ENCODE measurements around the gene CNTN4. TPM values are rescaled to one million over a fixed set of nuclear protein-coding genes. Genes with fewer than 3 reads are reported as not detected.

CNTN4 gene
- total and polyA plus RNA-seq, 3 experiments from 2014 or later = not detected

DNA sequence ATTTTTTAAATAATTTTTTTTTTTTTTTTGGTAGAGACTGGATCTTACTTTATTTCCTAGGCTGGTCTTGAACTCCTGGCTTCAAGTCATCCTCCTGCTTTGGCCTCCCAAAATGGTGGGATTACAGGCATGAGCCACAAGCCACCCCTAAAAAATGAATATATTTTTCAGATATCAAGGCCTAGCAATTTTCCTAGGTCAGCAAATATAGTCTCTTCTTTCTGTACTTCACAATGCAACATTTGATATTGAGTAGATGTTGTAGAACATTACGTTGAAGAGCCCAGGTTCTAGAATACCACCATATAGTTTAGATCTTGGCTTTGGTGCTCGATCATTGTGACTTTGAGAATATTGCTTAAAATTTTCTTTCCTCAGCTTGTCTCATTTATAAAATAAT lies 437.9 kb downstream of the CNTN4 start:
- H3K36me3 ChIP-seq (ENCODE audit: insufficient read depth, low read length) = no peaks in the 10 kb centered on the region
- no peaks in the 10 kb centered on the region for H3K27me3 Mint-ChIP-seq
- no peaks in the 10 kb centered on the region for H3K27me3 ChIP-seq (ENCODE audit: insufficient read depth, low read length, poor library complexity, severe bottlenecking)
- no peak overlapping the region for H3K4me3 Mint-ChIP-seq
- POLR2A ChIA-PET = no interaction called here
- H3K27ac Mint-ChIP-seq = no peak overlapping the region
- peaks cover 0 to 8% (median 3%) of the 10 kb centered on the region in 5 donors for H3K9me3 Mint-ChIP-seq
- no peak overlapping the region for H3K27ac ChIP-seq (ENCODE audit: low read depth, low read length)
- no peaks in the 10 kb centered on the region for H3K4me1 Mint-ChIP-seq
- no peaks in the 10 kb centered on the region for H3K36me3 Mint-ChIP-seq
- no peak for DNase-seq
- no peak overlapping the region for H3K4me3 ChIP-seq (ENCODE audit: low read length)
- CTCF ChIA-PET = no interaction called here
- H3K4me1 ChIP-seq (ENCODE audit: insufficient read depth, low read length) = no peaks in the 10 kb centered on the region
- H3K9me3 ChIP-seq (ENCODE audit: low read length) = no peaks in the 10 kb centered on the region

DNA sequence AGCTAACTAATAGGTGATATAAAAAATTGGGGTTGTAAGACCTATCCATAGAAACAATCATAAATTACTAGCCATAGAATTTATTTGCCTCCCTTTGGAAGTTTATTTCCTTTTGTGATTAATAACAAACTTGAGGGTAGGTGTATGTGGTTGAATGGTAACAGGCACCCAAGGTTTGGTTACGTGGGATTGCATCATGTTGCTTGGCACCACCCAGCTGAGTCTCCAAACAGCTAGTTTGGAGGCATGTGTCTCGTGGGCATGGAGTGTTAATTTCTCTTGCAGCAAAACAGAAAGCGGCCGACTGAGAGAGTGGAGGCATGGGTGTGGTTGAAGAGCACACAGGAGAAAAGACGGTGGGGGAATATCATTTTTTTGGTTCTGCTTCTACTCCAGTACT lies 441.4 kb downstream of the CNTN4 start:
- Mint-ChIP-seq H3K27me3 (no peaks in the 10 kb centered on the region), H3K4me1 (no peaks in the 10 kb centered on the region), H3K9me3 (peaks cover 0 to 10% (median 2%) of the 10 kb centered on the region in 5 donors), H3K36me3 (no peaks in the 10 kb centered on the region), H3K27ac (no peak overlapping the region), H3K4me3 (no peak overlapping the region)
- Histone ChIP-seq H3K27ac (ENCODE audit: low read depth, low read length) (no peak overlapping the region), H3K36me3 (ENCODE audit: insufficient read depth, low read length) (no peaks in the 10 kb centered on the region), H3K4me1 (ENCODE audit: insufficient read depth, low read length) (no peaks in the 10 kb centered on the region), H3K27me3 (ENCODE audit: insufficient read depth, low read length, poor library complexity, severe bottlenecking) (no peaks in the 10 kb centered on the region), H3K4me3 (ENCODE audit: low read length) (no peak overlapping the region), H3K9me3 (ENCODE audit: low read length) (no peaks in the 10 kb centered on the region)
- ChIA-PET CTCF (no interaction called here), POLR2A (no interaction called here)
- DNase-seq = no peak

DNA sequence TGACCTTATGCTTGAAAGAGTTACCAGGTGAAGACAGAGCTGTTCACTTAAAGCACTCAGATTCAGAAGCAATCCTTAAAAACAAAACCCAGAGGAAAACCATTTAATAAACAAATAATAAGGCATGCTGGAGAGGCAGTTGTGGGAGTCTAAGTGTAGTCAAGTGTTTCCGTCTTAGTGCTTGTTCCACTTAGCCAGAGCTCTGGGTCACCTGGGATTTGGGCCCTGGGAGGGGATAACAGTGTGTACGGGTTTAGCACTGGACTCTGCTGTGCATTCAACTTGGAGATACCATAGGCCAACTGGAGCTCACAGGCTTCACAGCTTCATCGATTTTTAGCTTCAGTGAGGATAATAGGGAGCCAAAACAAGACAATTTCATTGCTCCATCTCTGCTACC lies 444.6 kb downstream of the CNTN4 start:
- H3K36me3 ChIP-seq (ENCODE audit: insufficient read depth, low read length) = no peaks in the 10 kb centered on the region
- no peaks in the 10 kb centered on the region for H3K9me3 ChIP-seq (ENCODE audit: low read length)
- H3K4me3 Mint-ChIP-seq = no peak overlapping the region
- no peaks in the 10 kb centered on the region for H3K27me3 Mint-ChIP-seq
- ChIA-PET POLR2A (no interaction called here), CTCF (no interaction called here)
- no peaks in the 10 kb centered on the region for H3K4me1 ChIP-seq (ENCODE audit: insufficient read depth, low read length)
- DNase-seq = no peak
- no peak overlapping the region for H3K4me3 ChIP-seq (ENCODE audit: low read length)
- H3K4me1 Mint-ChIP-seq = no peaks in the 10 kb centered on the region
- H3K27me3 ChIP-seq (ENCODE audit: insufficient read depth, low read length, poor library complexity, severe bottlenecking) = no peaks in the 10 kb centered on the region
- H3K27ac ChIP-seq (ENCODE audit: low read depth, low read length) = no peak overlapping the region
- no peaks in the 10 kb centered on the region for H3K36me3 Mint-ChIP-seq
- no peak overlapping the region for H3K27ac Mint-ChIP-seq
- peaks cover 0 to 22% (median 5%) of the 10 kb centered on the region in 5 donors for H3K9me3 Mint-ChIP-seq

DNA sequence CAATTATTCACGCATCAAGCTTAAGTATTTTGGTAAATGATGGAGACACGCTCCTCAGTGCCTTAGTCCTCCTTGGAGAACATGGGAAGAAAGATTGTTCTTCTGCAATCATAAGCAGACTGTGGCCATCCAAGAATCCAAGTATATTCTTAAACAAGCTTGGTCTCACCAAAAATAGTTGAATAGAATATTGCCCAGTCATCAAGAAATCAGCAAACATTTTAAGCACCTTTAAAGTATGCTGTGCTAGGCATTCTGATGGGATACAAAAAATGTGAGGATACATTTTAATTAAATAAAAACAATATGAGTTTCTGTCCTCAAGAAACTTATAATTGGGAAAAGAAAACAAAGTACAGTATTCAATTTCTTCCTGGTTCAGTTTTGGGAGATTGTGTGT lies 445.5 kb downstream of the CNTN4 start:
- Histone ChIP-seq H3K9me3 (ENCODE audit: low read length) (no peaks in the 10 kb centered on the region), H3K27ac (ENCODE audit: low read depth, low read length) (no peak overlapping the region), H3K4me3 (ENCODE audit: low read length) (no peak overlapping the region), H3K27me3 (ENCODE audit: insufficient read depth, low read length, poor library complexity, severe bottlenecking) (no peaks in the 10 kb centered on the region), H3K4me1 (ENCODE audit: insufficient read depth, low read length) (no peaks in the 10 kb centered on the region), H3K36me3 (ENCODE audit: insufficient read depth, low read length) (no peaks in the 10 kb centered on the region)
- Mint-ChIP-seq H3K4me1 (no peaks in the 10 kb centered on the region), H3K4me3 (no peak overlapping the region), H3K27ac (no peak overlapping the region), H3K27me3 (no peaks in the 10 kb centered on the region), H3K9me3 (peaks cover 0 to 25% (median 5%) of the 10 kb centered on the region in 5 donors), H3K36me3 (no peaks in the 10 kb centered on the region)
- no peak for DNase-seq
- ChIA-PET CTCF (no interaction called here), POLR2A (no interaction called here)

DNA sequence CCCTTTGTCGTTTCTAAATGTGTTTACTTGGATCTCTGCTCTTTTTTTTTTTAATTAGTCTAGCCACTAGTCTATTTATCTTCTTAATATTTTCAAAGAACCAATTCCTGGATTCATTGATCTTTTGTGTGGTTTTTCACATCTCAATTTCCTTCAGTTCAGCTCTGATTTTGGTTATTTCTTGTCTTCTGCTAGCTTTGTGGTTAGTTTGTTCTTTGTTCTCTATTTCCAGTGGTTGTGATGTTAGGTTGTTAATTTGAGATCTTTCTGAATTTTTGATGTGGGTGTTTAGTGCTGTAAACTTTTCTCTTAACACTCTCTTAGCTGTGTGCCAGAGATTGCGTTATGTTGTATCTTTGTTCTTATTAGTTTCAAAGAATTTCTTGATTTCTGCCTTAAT lies 446.1 kb downstream of the CNTN4 start:
- H3K9me3 Mint-ChIP-seq = peaks cover 0 to 25% (median 5%) of the 10 kb centered on the region in 5 donors
- DNase-seq = no peak
- H3K36me3 Mint-ChIP-seq = no peaks in the 10 kb centered on the region
- Histone ChIP-seq H3K4me1 (ENCODE audit: insufficient read depth, low read length) (no peaks in the 10 kb centered on the region), H3K4me3 (ENCODE audit: low read length) (no peak overlapping the region), H3K9me3 (ENCODE audit: low read length) (no peaks in the 10 kb centered on the region), H3K27me3 (ENCODE audit: insufficient read depth, low read length, poor library complexity, severe bottlenecking) (no peaks in the 10 kb centered on the region), H3K36me3 (ENCODE audit: insufficient read depth, low read length) (no peaks in the 10 kb centered on the region), H3K27ac (ENCODE audit: low read depth, low read length) (no peak overlapping the region)
- no peak overlapping the region for H3K4me3 Mint-ChIP-seq
- no peaks in the 10 kb centered on the region for H3K27me3 Mint-ChIP-seq
- no peak overlapping the region for H3K27ac Mint-ChIP-seq
- no peaks in the 10 kb centered on the region for H3K4me1 Mint-ChIP-seq
- ChIA-PET POLR2A (no interaction called here), CTCF (no interaction called here)

DNA sequence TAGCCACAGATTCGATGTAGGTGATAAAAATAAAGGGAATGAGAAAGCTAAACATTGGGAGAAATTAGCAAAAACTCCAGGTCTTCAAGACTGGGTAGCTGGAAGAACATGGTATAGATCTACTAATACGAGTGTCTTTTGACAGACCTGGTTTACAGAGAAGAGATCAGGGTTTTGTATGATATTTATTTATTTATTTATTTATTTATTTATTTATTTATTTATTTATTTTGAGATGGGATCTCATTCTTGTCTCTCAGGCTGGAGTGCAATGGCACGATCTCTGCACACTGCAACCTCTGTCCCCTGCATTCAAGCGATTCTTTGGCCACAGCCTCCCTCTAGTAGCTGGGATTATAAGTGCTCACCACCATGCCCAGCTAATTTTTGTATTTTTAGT lies 448.4 kb downstream of the CNTN4 start:
- Mint-ChIP-seq H3K4me3 (no peak overlapping the region), H3K36me3 (no peaks in the 10 kb centered on the region), H3K27ac (no peak overlapping the region), H3K4me1 (no peaks in the 10 kb centered on the region), H3K27me3 (no peaks in the 10 kb centered on the region), H3K9me3 (peaks cover 0 to 29% (median 5%) of the 10 kb centered on the region in 5 donors)
- DNase-seq = no peak
- ChIA-PET CTCF (no interaction called here), POLR2A (no interaction called here)
- Histone ChIP-seq H3K27ac (ENCODE audit: low read depth, low read length) (no peak overlapping the region), H3K4me3 (ENCODE audit: low read length) (no peak overlapping the region), H3K27me3 (ENCODE audit: insufficient read depth, low read length, poor library complexity, severe bottlenecking) (no peaks in the 10 kb centered on the region), H3K9me3 (ENCODE audit: low read length) (no peaks in the 10 kb centered on the region), H3K4me1 (ENCODE audit: insufficient read depth, low read length) (no peaks in the 10 kb centered on the region), H3K36me3 (ENCODE audit: insufficient read depth, low read length) (no peaks in the 10 kb centered on the region)

DNA sequence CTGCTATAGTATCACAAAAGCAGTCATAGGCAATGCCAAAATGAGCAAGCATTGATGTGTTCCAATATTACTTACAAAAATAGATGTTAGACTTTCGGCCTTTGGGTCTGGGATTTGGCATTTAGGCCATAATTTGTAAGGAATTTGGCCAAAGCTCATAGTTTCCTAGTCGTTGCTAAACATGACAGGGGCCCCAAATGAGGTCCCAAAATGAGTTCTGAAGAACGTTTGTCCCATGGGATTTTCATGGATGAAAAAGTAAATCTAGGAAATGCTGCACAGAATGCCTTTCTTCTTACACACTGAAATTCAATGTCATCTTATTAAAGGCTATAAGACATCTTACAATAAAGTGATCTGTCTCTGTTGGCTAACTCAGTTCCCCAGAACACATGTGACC lies 456.0 kb downstream of the CNTN4 start:
- H3K4me3 Mint-ChIP-seq = no peak overlapping the region
- H3K27ac Mint-ChIP-seq = no peak overlapping the region
- Histone ChIP-seq H3K4me1 (ENCODE audit: insufficient read depth, low read length) (no peaks in the 10 kb centered on the region), H3K4me3 (ENCODE audit: low read length) (no peak overlapping the region), H3K27me3 (ENCODE audit: insufficient read depth, low read length, poor library complexity, severe bottlenecking) (no peaks in the 10 kb centered on the region), H3K9me3 (ENCODE audit: low read length) (no peaks in the 10 kb centered on the region), H3K27ac (ENCODE audit: low read depth, low read length) (no peak overlapping the region), H3K36me3 (ENCODE audit: insufficient read depth, low read length) (no peaks in the 10 kb centered on the region)
- CTCF ChIA-PET = no interaction called here
- POLR2A ChIA-PET = no interaction called here
- H3K4me1 Mint-ChIP-seq = no peaks in the 10 kb centered on the region
- H3K36me3 Mint-ChIP-seq = no peaks in the 10 kb centered on the region
- peaks cover 0 to 4% (median 0%) of the 10 kb centered on the region in 5 donors for H3K9me3 Mint-ChIP-seq
- no peaks in the 10 kb centered on the region for H3K27me3 Mint-ChIP-seq
- no peak for DNase-seq

DNA sequence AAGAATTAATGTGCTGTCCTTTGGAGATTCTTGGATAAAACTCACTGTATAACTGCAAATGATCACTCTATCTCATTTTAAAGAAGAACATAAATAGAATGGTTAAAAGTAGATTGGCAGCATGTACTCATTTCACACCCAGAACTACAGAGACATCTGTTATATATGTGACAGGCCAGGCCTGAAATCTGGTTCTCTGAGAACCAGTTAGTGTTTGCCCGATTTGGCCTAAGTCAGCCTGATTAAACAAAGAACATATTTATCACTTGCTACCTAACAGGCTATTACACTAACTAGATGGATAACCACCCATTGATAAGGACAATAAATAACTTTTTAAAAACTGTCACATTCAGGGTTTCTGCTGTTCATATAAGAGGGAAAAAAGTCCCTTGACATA lies 460.1 kb downstream of the CNTN4 start:
- Mint-ChIP-seq H3K9me3 (no peaks in the 10 kb centered on the region), H3K4me1 (no peaks in the 10 kb centered on the region), H3K27ac (no peak overlapping the region), H3K36me3 (no peaks in the 10 kb centered on the region), H3K27me3 (no peaks in the 10 kb centered on the region), H3K4me3 (no peak overlapping the region)
- Histone ChIP-seq H3K9me3 (ENCODE audit: low read length) (no peaks in the 10 kb centered on the region), H3K4me3 (ENCODE audit: low read length) (no peak overlapping the region), H3K36me3 (ENCODE audit: insufficient read depth, low read length) (no peaks in the 10 kb centered on the region), H3K4me1 (ENCODE audit: insufficient read depth, low read length) (no peaks in the 10 kb centered on the region), H3K27ac (ENCODE audit: low read depth, low read length) (no peak overlapping the region), H3K27me3 (ENCODE audit: insufficient read depth, low read length, poor library complexity, severe bottlenecking) (no peaks in the 10 kb centered on the region)
- POLR2A ChIA-PET = no interaction called here
- CTCF ChIA-PET = no interaction called here
- no peak for DNase-seq

DNA sequence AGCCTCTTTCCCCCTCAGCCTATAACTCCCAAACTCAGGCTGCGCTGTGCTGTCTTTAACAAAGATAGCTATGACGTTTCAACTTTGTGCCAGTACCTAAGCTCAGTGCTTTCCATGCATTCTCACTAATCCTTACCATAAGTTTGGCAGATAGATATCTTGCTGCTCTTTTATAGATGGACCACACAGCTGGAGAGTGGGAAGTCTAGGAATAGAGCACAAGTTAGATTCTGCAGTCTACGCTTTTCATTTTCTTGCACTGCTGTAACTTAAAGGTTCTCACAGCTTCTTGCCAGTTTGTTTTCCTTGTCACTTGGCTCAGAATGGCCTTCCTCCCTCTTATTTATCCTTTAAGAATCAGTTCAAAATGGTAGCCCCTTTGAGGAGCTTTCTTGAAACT lies 468.8 kb downstream of the CNTN4 start:
- no peak for DNase-seq

More for the DNA sequence above, 468.8 kb downstream of the CNTN4 start:
- no peak overlapping the region for H3K4me3 Mint-ChIP-seq
- Histone ChIP-seq H3K27me3 (ENCODE audit: insufficient read depth, low read length, poor library complexity, severe bottlenecking) (no peaks in the 10 kb centered on the region), H3K27ac (ENCODE audit: low read depth, low read length) (no peak overlapping the region), H3K9me3 (ENCODE audit: low read length) (no peaks in the 10 kb centered on the region), H3K36me3 (ENCODE audit: insufficient read depth, low read length) (no peaks in the 10 kb centered on the region), H3K4me1 (ENCODE audit: insufficient read depth, low read length) (no peaks in the 10 kb centered on the region), H3K4me3 (ENCODE audit: low read length) (no peak overlapping the region)
- ChIA-PET CTCF (interaction anchor here (0.7 kb wide), 1 partner anchor 11 kb away, joined by 3 read pairs; no protein-coding TSS in a partner anchor), POLR2A (no interaction called here)
- peaks cover 0 to 2% (median 0%) of the 10 kb centered on the region in 5 donors for H3K9me3 Mint-ChIP-seq
- peaks cover 0 to 3% of the 10 kb centered on the region in 2 donors for H3K27me3 Mint-ChIP-seq
- H3K4me1 Mint-ChIP-seq = no peaks in the 10 kb centered on the region
- peak overlapping the region in 1 of 8 donors; percentile 58 for H3K27ac Mint-ChIP-seq
- no peaks in the 10 kb centered on the region for H3K36me3 Mint-ChIP-seq

Measured in CD8-positive, alpha-beta memory T cell (primary cell).